Liver (tissue), 9 donors: ENCODE data around the gene HAUS7. TPM values are rescaled to one million over a fixed set of nuclear protein-coding genes. Genes with fewer than 3 reads are reported as not detected.

Experiments
- DNase-seq: peaks from one replicate; pipeline ENCODE4 v3.0.0-alpha.2; 2017; ENCODE audit warnings: low spot score
- H3K27ac ChIP-seq, 2 donors: one replicate each; pipeline ENCODE4 v1.7.0; 2013; ENCODE audit warnings: inconsistent platforms in 2 of 2, low read length in 2 of 2, control low read depth in 1 of 2, low read depth in 1 of 2, mild to moderate bottlenecking in 1 of 2
- H3K27me3 ChIP-seq, 4 donors: one replicate each; pipeline versions ENCODE4 v1.6.1 to v1.7.0; 2013; ENCODE audit warnings: low read length in 3 of 4, inconsistent platforms in 1 of 4, mild to moderate bottlenecking in 1 of 4, moderate library complexity in 1 of 4; ENCODE audit not compliant: control insufficient read depth in 4 of 4, insufficient read depth in 4 of 4
- H3K36me3 ChIP-seq, 4 donors: one replicate each; pipeline versions ENCODE4 v1.6.1 to v1.7.0; 2013; ENCODE audit warnings: low read length in 3 of 4, mild to moderate bottlenecking in 3 of 4, low read depth in 1 of 4, moderate library complexity in 1 of 4; ENCODE audit not compliant: control insufficient read depth in 4 of 4, insufficient read depth in 3 of 4
- H3K4me1 ChIP-seq, 4 donors: one replicate each; pipeline versions ENCODE4 v1.6.1 to v1.7.0; 2013; ENCODE audit warnings: low read length in 3 of 4, mild to moderate bottlenecking in 3 of 4, moderate library complexity in 1 of 4; ENCODE audit not compliant: control insufficient read depth in 4 of 4, insufficient read depth in 4 of 4
- H3K4me3 ChIP-seq, 3 donors: one replicate each; pipeline versions ENCODE4 v1.6.1 to v1.7.0; 2013; ENCODE audit warnings: low read length in 3 of 3, control low read depth in 1 of 3, low read depth in 1 of 3, mild to moderate bottlenecking in 1 of 3
- H3K9ac ChIP-seq, 2 donors: one replicate each; pipeline ENCODE4 v1.7.0; 2013; ENCODE audit warnings: low read length in 2 of 2, mild to moderate bottlenecking in 2 of 2, moderate library complexity in 2 of 2, control low read depth in 1 of 2, low read depth in 1 of 2
- H3K9me3 ChIP-seq, 4 donors: one replicate each; pipeline versions ENCODE4 v1.6.1 to v1.7.0; 2013; ENCODE audit warnings: low read length in 3 of 4; ENCODE audit not compliant: control insufficient read depth in 4 of 4
- CTCF ChIP-seq: fragments of 150-350 bp; IDR thresholded peaks from 2 replicates; pipeline ENCODE4 v1.5.1; 2017; ENCODE audit warnings: improper control_type of control experiment, low read depth, low read length; ENCODE audit not compliant: missing input control
- EGR1 ChIP-seq, 2 donors: IDR thresholded peaks; 2 replicates each; pipeline ENCODE4 v1.6.1; 2016 to 2018; ENCODE audit warnings: antibody characterized with exemption in 2 of 2, low read depth in 2 of 2
- FOXA2 ChIP-seq: IDR thresholded peaks from 2 replicates; pipeline ENCODE4 v1.6.1; 2016; ENCODE audit warnings: antibody characterized with exemption
- GABPA ChIP-seq, 2 donors: IDR thresholded peaks in 1 of 2; conservative IDR thresholded peaks in 1 of 2; 2 replicates each; pipeline ENCODE4 v1.6.1; 2016; ENCODE audit warnings: antibody characterized with exemption in 2 of 2, mild to moderate bottlenecking in 1 of 2, moderate library complexity in 1 of 2
- HNF4A ChIP-seq, 2 donors: conservative IDR thresholded peaks; 2 replicates each; pipeline ENCODE4 v1.6.1; 2016; ENCODE audit warnings: antibody characterized with exemption in 2 of 2, mild to moderate bottlenecking in 2 of 2
- MAX ChIP-seq: IDR thresholded peaks from 2 replicates; pipeline ENCODE4 v1.6.1; 2016; ENCODE audit warnings: antibody characterized with exemption
- NR2F2 ChIP-seq: IDR thresholded peaks from 2 replicates; pipeline ENCODE4 v1.6.1; 2016; ENCODE audit warnings: antibody characterized with exemption
- RAD21 ChIP-seq, 2 donors: IDR thresholded peaks; 2 replicates each; pipeline ENCODE4 v1.6.1; 2016; ENCODE audit warnings: antibody characterized with exemption in 2 of 2, mild to moderate bottlenecking in 2 of 2
- REST ChIP-seq: IDR thresholded peaks from 2 replicates; pipeline ENCODE4 v1.6.1; 2016; ENCODE audit warnings: antibody characterized with exemption, mild to moderate bottlenecking
- RXRA ChIP-seq, 2 donors: IDR thresholded peaks; 2 replicates each; pipeline ENCODE4 v1.6.1; 2017 to 2018; ENCODE audit warnings: antibody characterized with exemption in 2 of 2, mild to moderate bottlenecking in 1 of 2
- SP1 ChIP-seq: IDR thresholded peaks from 2 replicates; pipeline ENCODE4 v1.6.1; 2018; ENCODE audit warnings: antibody characterized with exemption, mild to moderate bottlenecking
- TAF1 ChIP-seq: conservative IDR thresholded peaks from 2 replicates; pipeline ENCODE4 v1.6.1; 2016; ENCODE audit warnings: antibody characterized with exemption, mild to moderate bottlenecking
- YY1 ChIP-seq: IDR thresholded peaks from 2 replicates; pipeline ENCODE4 v1.6.1; 2016; ENCODE audit warnings: antibody characterized with exemption, mild to moderate bottlenecking
- ZBTB33 ChIP-seq: IDR thresholded peaks from 2 replicates; pipeline ENCODE4 v1.6.1; 2016; ENCODE audit warnings: antibody characterized with exemption
- WGBS: extraction: QIAGEN DNeasy Blood & Tissue Kit; methylation state at CpG from one replicate; pipeline ENCODE4 v1.1.7; 2013; 5-methylcytosine and 5-hydroxymethylcytosine counted together
- polyA plus RNA-seq, 2 donors: library from polyadenylated mRNA; stranded (reverse) in 1 of 2; unstranded in 1 of 2; fragments of 200-250 nt in 1 of 2; fragments of >200 nt in 1 of 2; fragmentation: Nextera tagmentation in 1 of 2; extraction: Ambion mirVana in 1 of 2; gene quantifications; one replicate each; pipeline versions ENCODE4 v1.2.1 to v1.2.3, GENCODE V29; 2013 to 2015
- total RNA-seq, 2 donors: library from RNA; depleted of rRNA; stranded (reverse); fragments of >200 nt; gene quantifications; one replicate each; pipeline ENCODE4 v1.2.3, GENCODE V29; 2014
- donor health status: healthy.
- donor health status: healthy.
- donor health status: healthy.
- donor health status: healthy.
- donor health status: healthy.

HAUS7 gene
- total and polyA plus RNA-seq, 4 donors: 7.0 to 8.9 (median 7.8) TPM

DNA sequence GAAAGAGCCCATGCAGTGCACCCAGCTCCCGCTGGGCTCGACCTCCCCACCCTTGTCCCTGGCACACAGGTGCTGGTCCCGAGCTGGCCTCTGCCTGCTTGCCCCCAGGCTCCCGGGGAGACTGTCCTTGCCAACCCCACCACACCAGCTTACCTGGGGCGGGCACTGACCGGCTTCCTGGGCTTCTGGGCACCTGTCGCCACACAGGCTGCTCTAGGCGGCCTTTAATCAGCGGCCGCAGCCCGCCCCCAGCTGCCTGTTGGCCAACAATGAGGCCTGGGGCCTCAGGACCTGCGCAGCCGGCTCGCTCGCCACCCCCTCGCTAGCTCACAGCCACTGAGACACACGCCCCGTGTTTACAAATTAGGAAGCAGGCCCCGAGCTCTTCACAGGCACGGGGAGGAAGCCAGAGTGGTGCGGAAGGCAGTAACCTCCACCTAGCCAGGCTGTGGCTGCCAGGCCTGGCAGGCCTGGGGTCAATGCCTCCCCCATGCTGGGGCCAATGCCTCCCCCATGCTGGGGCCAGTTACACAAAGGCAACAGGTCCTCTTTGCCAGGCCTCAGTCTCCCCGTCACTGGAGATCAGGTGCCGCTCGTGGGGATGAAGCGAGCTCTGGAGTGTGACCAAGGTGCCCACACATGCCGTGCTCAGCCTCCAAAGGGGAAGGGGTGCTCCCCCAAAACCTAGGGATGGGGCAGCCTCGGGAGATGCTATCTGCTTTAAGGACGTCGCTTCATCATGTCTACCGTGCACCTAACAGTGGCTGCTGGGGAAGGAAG lies 24.3 kb downstream of the HAUS7 start, which contains the start of gene TREX2:
Gene TREX2, minus strand, starts transcription at position 201 of the 780 bp plus-strand sequence. CDS start 626 bp downstream, outside the sequence.
- H3K4me3 ChIP-seq: no peak within 1 kb of the TSS
- no peak within 1 kb of the TSS for H3K9ac ChIP-seq
- no peaks in the 10 kb centered on the region for H3K4me1 ChIP-seq
- no peaks in the 10 kb centered on the region for H3K27me3 ChIP-seq
- no peak for DNase-seq
- TF ChIP-seq EGR1 (IDR thresholded peaks at IDR 0.05; ENCODE audit: low read depth in 2 of 2): no peak
- TF ChIP-seq GABPA (IDR thresholded peaks at IDR 0.05 in 1 of 2, conservative IDR thresholded peaks at IDR 0.05 in 1 of 2): no peak
- WGBS: 90% methylated on average over 30 of the region's 30 CpGs
- H3K27ac ChIP-seq: no peak within 1 kb of the TSS
- peaks cover 0 to 3% (median 0%) of the 10 kb centered on the region in 4 donors for H3K36me3 ChIP-seq
- no peaks in the 10 kb centered on the region for H3K9me3 ChIP-seq

- Histone ChIP-seq H3K36me3 (peaks cover 0 to 3% (median 0%) of the 10 kb centered on the region in 4 donors), H3K9ac (no peak overlapping the region), H3K4me3 (no peak overlapping the region), H3K27me3 (no peaks in the 10 kb centered on the region), H3K27ac (no peak overlapping the region), H3K4me1 (no peaks in the 10 kb centered on the region), H3K9me3 (no peaks in the 10 kb centered on the region)
- TF ChIP-seq CTCF (no peak), ZBTB33 (no peak), YY1 (no peak), FOXA2 (no peak), TAF1 (no peak), RXRA (IDR thresholded peaks at IDR 0.05) (no peak), GABPA (IDR thresholded peaks at IDR 0.05 in 1 of 2, conservative IDR thresholded peaks at IDR 0.05 in 1 of 2) (no peak), RAD21 (IDR thresholded peaks at IDR 0.05) (no peak), SP1 (no peak), MAX (no peak), REST (no peak), NR2F2 (no peak), HNF4A (conservative IDR thresholded peaks at IDR 0.05) (no peak)
- DNase-seq: no peak
- 92% methylated on average over 35 of the region's 35 CpGs for WGBS
Measured at GRCh38 chrX:153445106-153445855, 25.1 kb downstream of the HAUS7 start.
